ENCODE data around the gene SMTNL2. TPM values are rescaled to one million over a fixed set of nuclear protein-coding genes. Genes with fewer than 3 reads are reported as not detected.

SMTNL2 gene
- total and polyA plus RNA-seq, 5 donors from 2014 or later, result not detected

DNA sequence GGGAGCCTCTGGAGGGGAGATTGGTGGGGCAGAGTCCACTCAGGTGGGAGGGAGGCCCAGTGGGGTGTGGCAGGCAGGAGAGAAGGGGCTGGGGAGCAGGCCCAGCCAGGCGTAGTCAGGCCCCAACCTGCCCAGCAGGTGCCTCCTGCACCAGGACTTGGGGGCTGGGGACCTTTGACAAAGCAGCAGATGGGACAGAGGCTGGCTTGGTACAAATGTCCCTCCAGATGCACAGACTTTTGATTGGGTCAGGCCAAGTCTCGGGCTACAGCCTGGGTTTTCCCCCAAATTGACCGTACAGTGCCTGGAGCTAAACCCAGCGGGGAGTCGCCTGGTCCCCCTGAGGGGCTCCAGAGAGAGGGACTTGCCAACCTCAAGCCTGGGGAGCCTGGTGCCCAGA lies 24.4 kb upstream of the SMTNL2 start:
- Histone ChIP-seq H3K4me3 (ENCODE audit: low read depth, low read length) (no peak overlapping the region), H3K27me3 (ENCODE audit: control insufficient read depth, insufficient read depth, low read length) (no peaks in the 10 kb centered on the region), H3K27ac (ENCODE audit: insufficient read depth, low read length, poor library complexity, severe bottlenecking) (no peak overlapping the region), H3K9me3 (ENCODE audit: control insufficient read depth in 2 of 2, low read length in 2 of 2) (no peaks in the 10 kb centered on the region), H3K4me1 (ENCODE audit: control insufficient read depth, insufficient read depth, low read length, poor library complexity, severe bottlenecking) (peaks cover 17% of the 10 kb centered on the region), H3K36me3 (ENCODE audit: control insufficient read depth, insufficient read depth, low read length) (no peaks in the 10 kb centered on the region)
- DNase-seq, result no peak
- Mint-ChIP-seq H3K4me1 (peaks cover 7 to 35% (median 24%) of the 10 kb centered on the region in 4 donors), H3K27ac (no peak overlapping the region), H3K27me3 (no peaks in the 10 kb centered on the region), H3K4me3 (no peak overlapping the region), H3K9me3 (no peaks in the 10 kb centered on the region), H3K36me3 (no peaks in the 10 kb centered on the region)
- no peak for ATAC-seq (ENCODE audit: low read depth in 2 of 2)

DNA sequence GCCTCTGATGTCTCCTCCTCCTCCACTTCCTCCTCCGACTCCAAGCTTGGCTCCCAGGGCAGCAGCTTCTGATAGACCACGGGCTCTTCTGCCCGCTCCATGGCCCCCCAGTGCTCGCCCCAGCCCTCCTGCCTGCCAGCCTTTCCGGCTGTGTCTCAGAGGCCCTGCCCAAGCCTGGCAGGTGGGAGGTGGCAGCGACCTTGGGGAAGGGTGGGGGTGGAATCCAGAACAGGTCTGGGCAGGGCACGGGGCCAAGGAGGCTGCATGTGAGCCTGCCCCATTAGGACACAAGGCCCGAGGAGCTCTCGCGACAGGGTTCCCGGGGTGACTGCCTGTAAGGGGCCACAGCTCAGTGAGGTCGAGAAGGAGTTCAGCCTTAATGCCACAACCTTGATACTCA lies 23.9 kb upstream of the SMTNL2 start, which contains the start of gene GGT6:
Gene GGT6, minus strand, starts transcription at position 157 of the 400 bp plus-strand sequence. Its CDS starts 56 bp downstream, at position 101.
- no peak within 1 kb of the TSS for H3K27ac ChIP-seq (ENCODE audit: insufficient read depth, low read length, poor library complexity, severe bottlenecking)
- DNase-seq (no peak), ATAC-seq (ENCODE audit: low read depth in 2 of 2) (no peak)
- Mint-ChIP-seq H3K27me3 (peaks cover 2% of the 10 kb centered on the region), H3K36me3 (no peaks in the 10 kb centered on the region), H3K27ac (no peak within 1 kb of the TSS), H3K4me3 (peak within 1 kb of the TSS in 1 of 4 donors; percentile 51), H3K4me1 (peaks cover 6 to 33% (median 23%) of the 10 kb centered on the region in 4 donors), H3K9me3 (no peaks in the 10 kb centered on the region)
- H3K4me1 ChIP-seq (ENCODE audit: control insufficient read depth, insufficient read depth, low read length, poor library complexity, severe bottlenecking), result peaks cover 16% of the 10 kb centered on the region
- H3K36me3 ChIP-seq (ENCODE audit: control insufficient read depth, insufficient read depth, low read length), result no peaks in the 10 kb centered on the region
- no peak within 1 kb of the TSS for H3K4me3 ChIP-seq (ENCODE audit: low read depth, low read length)
- H3K27me3 ChIP-seq (ENCODE audit: control insufficient read depth, insufficient read depth, low read length), result no peaks in the 10 kb centered on the region
- no peaks in the 10 kb centered on the region for H3K9me3 ChIP-seq (ENCODE audit: control insufficient read depth in 2 of 2, low read length in 2 of 2)

DNA sequence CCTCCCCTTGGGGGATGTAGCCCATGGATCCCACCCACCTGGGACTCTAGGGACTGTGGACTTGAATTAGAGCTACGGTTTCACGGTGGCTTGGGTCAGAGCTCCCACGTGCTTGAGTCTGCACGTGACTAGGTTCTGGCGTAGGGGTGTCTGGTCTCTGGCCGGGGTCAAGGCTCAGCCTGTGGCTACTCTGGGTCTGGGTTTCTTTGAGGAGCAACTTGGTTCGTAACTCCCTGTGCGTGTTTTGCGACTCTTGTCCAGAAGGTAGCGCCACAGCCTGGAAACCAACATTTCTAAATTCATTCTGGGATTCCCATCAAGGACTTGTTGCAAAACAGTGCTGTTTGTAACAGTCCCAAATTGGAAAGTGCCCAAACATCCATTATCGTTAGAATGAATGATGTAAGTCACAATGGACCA lies 23.5 kb upstream of the SMTNL2 start:
- Mint-ChIP-seq H3K27ac (no peak overlapping the region), H3K36me3 (no peaks in the 10 kb centered on the region), H3K27me3 (peaks cover 6% of the 10 kb centered on the region), H3K4me3 (peak overlapping the region in 1 of 4 donors; percentile 51), H3K4me1 (peaks cover 6 to 33% (median 23%) of the 10 kb centered on the region in 4 donors), H3K9me3 (no peaks in the 10 kb centered on the region)
- peaks cover 12% of the 10 kb centered on the region for H3K4me1 ChIP-seq (ENCODE audit: control insufficient read depth, insufficient read depth, low read length, poor library complexity, severe bottlenecking)
- H3K4me3 ChIP-seq (ENCODE audit: low read depth, low read length), result no peak overlapping the region
- no peaks in the 10 kb centered on the region for H3K9me3 ChIP-seq (ENCODE audit: control insufficient read depth in 2 of 2, low read length in 2 of 2)
- DNase-seq (no peak), ATAC-seq (ENCODE audit: low read depth in 2 of 2) (no peak)
- H3K27ac ChIP-seq (ENCODE audit: insufficient read depth, low read length, poor library complexity, severe bottlenecking), result no peak overlapping the region
- no peaks in the 10 kb centered on the region for H3K27me3 ChIP-seq (ENCODE audit: control insufficient read depth, insufficient read depth, low read length)
- H3K36me3 ChIP-seq (ENCODE audit: control insufficient read depth, insufficient read depth, low read length), result no peaks in the 10 kb centered on the region

DNA sequence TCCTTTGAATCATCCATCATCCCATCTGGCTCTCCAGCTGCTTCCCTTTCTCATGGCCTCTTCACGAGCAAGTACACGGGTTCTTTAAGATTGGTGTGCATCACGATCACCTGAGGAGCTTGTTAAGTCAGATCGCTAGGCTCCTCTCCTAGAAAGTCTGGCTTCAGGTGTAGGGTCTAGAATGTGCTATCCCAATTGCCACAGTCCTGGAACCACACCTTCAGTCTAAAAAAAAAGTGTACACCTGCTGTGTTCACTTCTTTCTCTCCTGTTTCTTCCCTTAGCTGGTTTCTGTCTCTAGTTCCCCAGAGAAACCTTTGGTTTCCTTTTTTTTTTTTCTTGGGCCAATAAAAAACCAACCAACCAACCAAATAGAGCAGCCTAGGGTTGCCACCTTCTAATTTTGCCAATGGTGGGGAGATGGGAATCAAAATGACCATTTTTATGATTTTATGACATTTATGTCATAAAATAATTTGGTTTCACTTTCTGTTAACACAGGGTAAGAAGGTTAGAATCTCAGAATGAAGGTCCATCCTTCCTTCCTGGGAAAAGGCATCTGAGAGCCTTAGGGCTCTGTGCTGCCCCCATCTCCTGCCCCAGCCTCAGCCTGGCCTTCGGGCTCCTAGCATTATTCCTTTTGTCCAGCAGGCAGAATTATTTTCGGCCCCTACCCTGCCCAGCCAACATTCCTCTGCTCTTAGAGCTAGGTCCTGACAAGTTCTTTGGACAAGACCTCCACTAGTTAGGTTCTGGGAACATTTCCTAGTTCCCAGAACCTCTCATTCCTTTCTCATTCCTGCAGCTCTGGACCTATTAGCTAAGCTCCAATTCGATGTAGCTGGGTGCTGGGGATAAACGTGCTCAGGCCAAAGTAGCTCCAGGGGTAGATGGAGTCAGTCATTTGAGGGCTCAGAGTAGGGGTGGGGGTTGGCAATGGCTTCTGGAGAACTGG lies 22.0 kb upstream of the SMTNL2 start:
- Histone ChIP-seq H3K4me1 (ENCODE audit: control insufficient read depth, insufficient read depth, low read length, poor library complexity, severe bottlenecking) (peaks cover 8% of the 10 kb centered on the region), H3K27ac (ENCODE audit: insufficient read depth, low read length, poor library complexity, severe bottlenecking) (no peak overlapping the region), H3K36me3 (ENCODE audit: control insufficient read depth, insufficient read depth, low read length) (no peaks in the 10 kb centered on the region), H3K4me3 (ENCODE audit: low read depth, low read length) (peak overlapping the region; percentile 23), H3K9me3 (ENCODE audit: control insufficient read depth in 2 of 2, low read length in 2 of 2) (no peaks in the 10 kb centered on the region), H3K27me3 (ENCODE audit: control insufficient read depth, insufficient read depth, low read length) (no peaks in the 10 kb centered on the region)
- DNase-seq, result peak in 1 of 3 donors; percentile 16
- ATAC-seq (ENCODE audit: low read depth in 2 of 2), result no peak
- Mint-ChIP-seq H3K4me1 (peaks cover 6 to 34% (median 19%) of the 10 kb centered on the region in 4 donors), H3K36me3 (no peaks in the 10 kb centered on the region), H3K9me3 (no peaks in the 10 kb centered on the region), H3K27me3 (peaks cover 14% of the 10 kb centered on the region), H3K4me3 (peak overlapping the region in 1 of 4 donors; percentile 15), H3K27ac (peak overlapping the region; percentile 17 to 84 (median 59))

DNA sequence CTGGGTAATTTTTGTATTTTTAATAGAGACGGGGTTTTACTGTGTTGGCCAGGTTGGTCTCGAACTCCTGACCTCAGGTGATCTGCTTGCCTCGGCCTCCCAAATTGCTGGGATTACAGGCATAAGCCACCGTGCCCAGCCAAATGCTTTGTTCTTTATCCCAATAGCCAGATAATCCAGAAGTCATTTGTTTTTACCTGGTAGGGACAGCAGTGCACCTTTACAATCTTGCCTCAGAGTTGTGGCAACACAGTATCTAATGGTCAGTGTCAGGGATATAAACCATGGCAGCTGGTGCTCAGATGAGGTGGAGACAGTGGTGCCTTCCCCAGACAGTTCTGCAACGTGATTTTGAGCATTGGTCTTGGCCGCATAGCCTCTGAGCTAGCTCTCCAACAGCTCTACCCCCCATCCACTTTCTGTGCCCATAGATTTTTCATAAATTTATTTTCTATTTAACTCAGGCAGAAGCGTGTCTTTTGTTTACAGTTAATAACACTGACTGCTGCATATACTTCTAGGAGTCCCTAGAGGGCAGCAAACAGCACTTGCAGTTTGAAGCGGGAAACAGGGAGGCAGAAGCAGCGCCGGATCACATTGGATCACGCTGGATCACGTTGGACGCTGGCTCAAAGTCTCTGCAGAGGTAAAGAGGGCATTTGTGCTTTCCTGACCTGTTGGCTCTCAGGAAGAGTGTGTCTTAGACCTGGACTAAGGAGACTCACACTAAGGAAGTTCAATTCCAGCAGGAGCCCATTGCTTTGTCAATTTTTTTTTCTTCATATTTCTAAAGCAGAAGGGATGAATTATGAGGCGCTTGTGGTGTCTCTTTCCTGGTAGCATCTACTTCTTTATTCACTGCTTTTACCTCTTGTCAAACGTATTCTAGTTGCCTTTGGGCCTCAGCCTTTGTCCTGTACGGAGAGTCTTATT lies 18.9 kb upstream of the SMTNL2 start:
- no peaks in the 10 kb centered on the region for H3K9me3 Mint-ChIP-seq
- no peak overlapping the region for H3K27ac Mint-ChIP-seq
- H3K4me3 Mint-ChIP-seq, result peak overlapping the region in 2 of 4 donors; percentile 41 to 53
- Histone ChIP-seq H3K4me1 (ENCODE audit: control insufficient read depth, insufficient read depth, low read length, poor library complexity, severe bottlenecking) (peaks cover 8% of the 10 kb centered on the region), H3K27me3 (ENCODE audit: control insufficient read depth, insufficient read depth, low read length) (no peaks in the 10 kb centered on the region), H3K27ac (ENCODE audit: insufficient read depth, low read length, poor library complexity, severe bottlenecking) (no peak overlapping the region), H3K9me3 (ENCODE audit: control insufficient read depth in 2 of 2, low read length in 2 of 2) (no peaks in the 10 kb centered on the region), H3K4me3 (ENCODE audit: low read depth, low read length) (peak overlapping the region; percentile 37), H3K36me3 (ENCODE audit: control insufficient read depth, insufficient read depth, low read length) (no peaks in the 10 kb centered on the region)
- no peaks in the 10 kb centered on the region for H3K36me3 Mint-ChIP-seq
- DNase-seq, result peak; percentile 35 to 76 (median 51)
- peaks cover 17% of the 10 kb centered on the region for H3K27me3 Mint-ChIP-seq
- peaks cover 6 to 34% (median 19%) of the 10 kb centered on the region in 4 donors for H3K4me1 Mint-ChIP-seq
- ATAC-seq (ENCODE audit: low read depth in 2 of 2), result peak; percentile 58 to 69

DNA sequence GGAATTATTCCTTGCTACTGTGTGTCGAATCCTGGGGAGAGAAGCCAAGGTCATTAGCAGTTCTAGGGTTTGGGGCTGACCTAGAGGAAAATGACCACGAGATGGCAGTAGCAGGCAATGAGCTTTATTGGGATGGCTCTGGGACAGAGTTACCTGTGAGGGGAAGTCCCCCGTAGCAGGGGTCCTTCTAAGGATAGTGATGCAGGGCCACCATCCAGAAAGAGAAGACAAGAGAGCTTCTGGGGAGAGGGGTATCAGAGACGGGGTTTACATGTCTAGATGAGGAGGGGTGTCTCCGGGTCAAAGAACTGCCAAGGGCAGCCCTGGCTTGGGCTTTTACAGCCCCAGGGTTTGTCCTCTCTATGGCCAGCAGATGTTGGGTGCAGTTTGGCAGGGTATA lies 17.5 kb upstream of the SMTNL2 start:
- peaks cover 6 to 33% (median 18%) of the 10 kb centered on the region in 4 donors for H3K4me1 Mint-ChIP-seq
- H3K9me3 ChIP-seq (ENCODE audit: control insufficient read depth in 2 of 2, low read length in 2 of 2), result no peaks in the 10 kb centered on the region
- H3K27me3 ChIP-seq (ENCODE audit: control insufficient read depth, insufficient read depth, low read length), result peaks cover 6% of the 10 kb centered on the region
- H3K27ac Mint-ChIP-seq, result peak overlapping the region in 1 of 3 donors; percentile 21
- peaks cover 17% of the 10 kb centered on the region for H3K27me3 Mint-ChIP-seq
- no peaks in the 10 kb centered on the region for H3K9me3 Mint-ChIP-seq
- no peak overlapping the region for H3K27ac ChIP-seq (ENCODE audit: insufficient read depth, low read length, poor library complexity, severe bottlenecking)
- ATAC-seq (ENCODE audit: low read depth in 2 of 2) (peak in 1 of 2 donors; percentile 42), DNase-seq (peak in 1 of 3 donors; percentile 57)
- H3K4me1 ChIP-seq (ENCODE audit: control insufficient read depth, insufficient read depth, low read length, poor library complexity, severe bottlenecking), result peaks cover 8% of the 10 kb centered on the region
- H3K36me3 Mint-ChIP-seq, result no peaks in the 10 kb centered on the region
- no peaks in the 10 kb centered on the region for H3K36me3 ChIP-seq (ENCODE audit: control insufficient read depth, insufficient read depth, low read length)
- H3K4me3 Mint-ChIP-seq, result no peak overlapping the region
- no peak overlapping the region for H3K4me3 ChIP-seq (ENCODE audit: low read depth, low read length)

DNA sequence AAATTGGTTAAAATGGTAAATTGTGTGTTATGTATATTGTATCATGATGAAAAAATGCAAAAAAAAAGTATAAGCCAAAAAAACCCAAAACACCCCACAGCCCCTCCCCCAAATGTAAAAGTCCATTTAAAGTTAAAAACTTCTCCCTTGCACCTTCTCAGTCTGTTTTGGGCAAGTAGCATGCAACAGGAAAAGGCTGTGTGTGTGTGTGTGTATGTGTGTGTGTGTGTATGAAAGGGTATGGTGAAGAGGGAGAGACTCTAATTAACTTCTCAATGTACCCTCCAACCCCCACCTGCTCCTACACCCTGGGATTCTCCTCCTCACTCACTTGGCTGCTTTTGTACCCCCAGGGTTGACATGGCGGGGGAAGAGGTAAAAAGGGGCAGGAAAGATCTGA lies 14.7 kb upstream of the SMTNL2 start:
- ATAC-seq (ENCODE audit: low read depth in 2 of 2), result no peak
- H3K9me3 Mint-ChIP-seq, result no peaks in the 10 kb centered on the region
- peak in 1 of 3 donors; percentile 26 for DNase-seq
- H3K27ac Mint-ChIP-seq, result no peak overlapping the region
- Histone ChIP-seq H3K9me3 (ENCODE audit: control insufficient read depth in 2 of 2, low read length in 2 of 2) (no peaks in the 10 kb centered on the region), H3K4me3 (ENCODE audit: low read depth, low read length) (no peak overlapping the region), H3K4me1 (ENCODE audit: control insufficient read depth, insufficient read depth, low read length, poor library complexity, severe bottlenecking) (peaks cover 3% of the 10 kb centered on the region), H3K36me3 (ENCODE audit: control insufficient read depth, insufficient read depth, low read length) (no peaks in the 10 kb centered on the region), H3K27ac (ENCODE audit: insufficient read depth, low read length, poor library complexity, severe bottlenecking) (no peak overlapping the region), H3K27me3 (ENCODE audit: control insufficient read depth, insufficient read depth, low read length) (peaks cover 6% of the 10 kb centered on the region)
- peaks cover 17% of the 10 kb centered on the region for H3K27me3 Mint-ChIP-seq
- H3K4me3 Mint-ChIP-seq, result peak overlapping the region in 1 of 4 donors; percentile 12
- peaks cover 6 to 14% (median 9%) of the 10 kb centered on the region in 4 donors for H3K4me1 Mint-ChIP-seq
- no peaks in the 10 kb centered on the region for H3K36me3 Mint-ChIP-seq

Measured in CD4-positive, CD25-positive, alpha-beta regulatory T cell (primary cell).